Measurements from ENCODE around the gene H3-3A. TPM values are rescaled to one million over a fixed set of nuclear protein-coding genes. Genes with fewer than 3 reads are reported as not detected.

The H3-3A gene
- total RNA-seq, 1 experiment from 2014 or later, result 1,129 TPM

DNA sequence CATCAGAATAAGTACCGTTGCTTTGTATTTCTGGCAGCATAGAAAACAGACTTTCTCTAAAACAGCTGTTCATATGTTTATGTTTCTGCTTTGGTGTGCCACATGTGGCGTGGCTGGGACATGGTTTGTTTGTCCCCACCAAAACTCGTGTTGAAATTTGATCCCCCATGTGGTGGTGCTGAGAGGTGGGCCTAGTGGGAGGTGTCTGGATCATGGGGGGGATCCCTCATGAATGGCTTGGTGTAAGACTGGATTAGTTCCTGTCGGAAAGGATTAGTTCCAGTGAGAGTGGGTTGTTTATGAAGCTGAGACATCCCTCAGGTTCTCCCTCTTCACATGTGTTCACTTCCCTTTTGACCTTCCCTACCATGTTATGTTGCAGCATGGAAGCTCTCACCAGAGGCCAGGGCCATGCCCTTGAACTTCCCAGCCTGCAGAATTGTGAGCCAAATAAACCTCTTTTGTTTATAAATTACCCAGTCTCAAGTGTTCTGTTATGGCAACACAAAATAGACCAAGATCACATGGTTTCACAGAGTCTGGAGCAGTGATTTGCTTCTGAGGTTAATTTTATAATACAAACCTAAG is 17.9 kb upstream of the H3-3A start:
- Histone ChIP-seq H2AFZ (ENCODE audit: low read length) (no peak overlapping the region), H4K91ac (ENCODE audit: insufficient read length, low read depth, low read length) (no peak overlapping the region), H2BK15ac (ENCODE audit: low read depth, low read length) (no peak overlapping the region), H2BK120ac (ENCODE audit: low read depth, low read length, poor library complexity, severe bottlenecking) (no peak overlapping the region), H3K14ac (ENCODE audit: insufficient read depth, low read length) (no peak overlapping the region), H3K9me3 (ENCODE audit: control insufficient read depth, low read depth, low read length) (no peaks in the 10 kb centered on the region), H3K23ac (ENCODE audit: insufficient read length, low read depth, low read length) (no peak overlapping the region), H4K5ac (ENCODE audit: insufficient read length, low read depth, low read length) (no peak overlapping the region), H3K9ac (ENCODE audit: extremely low read depth, insufficient read length, low read length) (no peak overlapping the region), H3K4me1 (ENCODE audit: insufficient read depth, low read length) (no peaks in the 10 kb centered on the region), H2BK12ac (ENCODE audit: insufficient read length, low read depth, low read length) (no peak overlapping the region), H3K18ac (ENCODE audit: insufficient read length, low read depth, low read length) (no peak overlapping the region), H3K79me2 (ENCODE audit: insufficient read depth, low read length) (no peaks in the 10 kb centered on the region), H3T11ph (ENCODE audit: low read length) (no peak overlapping the region), H3K23me2 (ENCODE audit: insufficient read length, low read depth, low read length, poor library complexity, severe bottlenecking) (no peaks in the 10 kb centered on the region), H2BK20ac (ENCODE audit: low read depth, low read length, poor library complexity, severe bottlenecking) (no peak overlapping the region), H4K8ac (replicated peaks; ENCODE audit: insufficient read length, low read depth, low read length) (no peak overlapping the region), H2AK5ac (ENCODE audit: insufficient read length, low read length) (no peak overlapping the region), H3K27ac (ENCODE audit: insufficient read length, low read depth, low read length) (no peak overlapping the region), H3K4me2 (ENCODE audit: insufficient read depth, insufficient read length, low read length) (no peak overlapping the region), H3K27me3 (ENCODE audit: insufficient read depth, low read length) (no peaks in the 10 kb centered on the region), H3K79me1 (ENCODE audit: insufficient read depth, low read depth, low read length, poor library complexity, severe bottlenecking) (no peaks in the 10 kb centered on the region), H3K56ac (ENCODE audit: insufficient read length, low read depth, low read length) (no peak overlapping the region), H3K4ac (ENCODE audit: low read depth, low read length) (no peak overlapping the region), H2BK5ac (ENCODE audit: insufficient read length, low read length) (no peak overlapping the region), H4K20me1 (ENCODE audit: control insufficient read depth, insufficient read depth, insufficient read length) (no peaks in the 10 kb centered on the region)
- WGBS (ENCODE audit: extremely low coverage, insufficient read length, low lambda C conversion rate), result no CpG with 5 or more reads among the region's 4 CpGs
- H3K4me3 Mint-ChIP-seq, result no peak overlapping the region
- no peak for TF ChIP-seq CTCF (conservative IDR thresholded peaks at IDR 0.05)
- H3K27ac Mint-ChIP-seq, result no peak overlapping the region
- H3K9me3 Mint-ChIP-seq, result no peaks in the 10 kb centered on the region
- peaks cover 5% of the 10 kb centered on the region; the same call in 1 of the 2 replicates for H3K27me3 Mint-ChIP-seq (ENCODE audit: low read depth)
- H3K36me3 Mint-ChIP-seq (ENCODE audit: insufficient read depth in 1 of 3, low read depth in 3 of 3), result peaks cover 0 to 7% (median 0%) of the 10 kb centered on the region in 3 experiments; a peak in 1 of 7 replicates
- H3K4me1 Mint-ChIP-seq, result peaks cover 2 to 7% of the 10 kb centered on the region in 2 experiments; a peak in 1 of 4 replicates
- no peak for DNase-seq
